Psoas muscle (tissue), 8 donors: ENCODE results near the gene HAPLN2. TPM values are rescaled to one million over a fixed set of nuclear protein-coding genes. Genes with fewer than 3 reads are reported as not detected.
A peak's percentile ranks its signal among the peaks of the same experiment; 100 is the strongest.

Experiments used
- ATAC-seq, 4 donors: fragments of 200-7000 bp; cut with Tn5 transposase; one replicate each; pipeline ENCODE4 v1.9.1; 2020; ENCODE audit warnings: moderate library complexity in 3 of 4, mild to moderate bottlenecking in 2 of 4
- DNase-seq, 2 donors: peaks; one replicate each; pipeline ENCODE4 v3.0.0-alpha.2; 2020
- H3K27ac ChIP-seq: fragments of 200-600 bp; one replicate; pipeline ENCODE4 v1.8.0; 2022
- H3K27me3 ChIP-seq, 3 donors: fragments of 200-600 bp in 1 of 3; one replicate each; pipeline versions ENCODE4 v1.6.1 to v1.8.0; 2013 to 2022; ENCODE audit warnings: low read length in 2 of 3, mild to moderate bottlenecking in 2 of 3, moderate library complexity in 1 of 3; ENCODE audit not compliant: insufficient read depth in 3 of 3
- H3K36me3 ChIP-seq, 2 donors: fragments of 200-600 bp in 1 of 2; one replicate each; pipeline versions ENCODE4 v1.6.1 to v1.8.0; 2013 to 2022; ENCODE audit warnings: low read depth in 1 of 2, mild to moderate bottlenecking in 1 of 2, moderate library complexity in 1 of 2; ENCODE audit not compliant: insufficient read depth in 1 of 2
- H3K4me1 ChIP-seq: fragments of 200-600 bp; one replicate; pipeline ENCODE4 v1.8.0; 2022
- H3K4me3 ChIP-seq: fragments of 200-600 bp; one replicate; pipeline ENCODE4 v1.8.0; 2022; ENCODE audit warnings: mild to moderate bottlenecking
- H3K9me3 ChIP-seq: fragments of 200-600 bp; one replicate; pipeline ENCODE4 v1.8.0; 2022
- CTCF ChIP-seq: fragments of 200-600 bp; IDR thresholded peaks from one replicate; pipeline ENCODE4 v1.8.0; 2022; ENCODE audit warnings: antibody characterized with exemption
- WGBS, 3 donors: extraction: QIAGEN DNeasy Blood & Tissue Kit; methylation state at CpG; one replicate each; pipeline versions ENCODE4 v1.1.6 to v1.1.7; 2013; 5-methylcytosine and 5-hydroxymethylcytosine counted together
- intact Hi-C, 2 donors: fragments of 100-400 bp; cut with DNase I; formaldehyde crosslinking; loops; one replicate each; pipeline versions ENCODE4 v1.11.0 to v1.14.2; 2022
- polyA plus RNA-seq, 3 donors: library from polyadenylated mRNA; stranded (reverse); fragments of 200-250 nt; gene quantifications; one replicate each; pipeline ENCODE4 v1.2.3, GENCODE V29; 2013
- total RNA-seq, 4 donors: library from RNA; stranded (reverse); fragmentation: NEBNext Ultra II Directional in 2 of 4; extraction: Animal tissue kit (Norgen Biotek cat#: 25700) in 2 of 4; gene quantifications; one replicate each; pipeline versions ENCODE4 v1.2.1 to v1.2.4, GENCODE V29; 2021 to 2023
- donor health status: healthy with polysubstance abuse.
- donor health status: DM: no; HTN: no; CAD: no; lungs with moderate emphysema.
- donor health status: Bipolar disorder and iron deficiency.
- donor health status: healthy.
- donor health status: DM: yes; HTN: yes; CAD: no.
- donor health status: DM: no; HTN: no; CAD: no.
- donor health status: DM: no; HTN: no; CAD: no.
- donor health status: DM: yes; HTN: yes; CAD: no.

HAPLN2 gene
- total and polyA plus RNA-seq, 7 donors = 0.28 to 2.2 (median 0.61) TPM

- no peaks in the 10 kb centered on the region for H3K36me3 ChIP-seq
- WGBS, 3 donors = 15 to 18% (median 17%) methylated on average over 34 to 40 of the region's 40 CpGs
- peaks cover 33% of the 10 kb centered on the region for H3K4me1 ChIP-seq
- peaks cover 0 to 57% (median 15%) of the 10 kb centered on the region in 3 donors for H3K27me3 ChIP-seq
- TF ChIP-seq CTCF = no peak
- no peak overlapping the region for H3K27ac ChIP-seq
- DNase-seq = peak in 1 of 2 donors; percentile 51
- intact Hi-C loops = no loop called here
- ATAC-seq = peak in 1 of 4 donors; percentile 33
- H3K4me3 ChIP-seq = peak overlapping the region; percentile 62
- H3K9me3 ChIP-seq = no peaks in the 10 kb centered on the region
Measured at GRCh38 chr1:156642265-156643048, 23.2 kb downstream of the HAPLN2 start.

- H3K4me3 ChIP-seq = no peak overlapping the region
- TF ChIP-seq CTCF = no peak
- H3K4me1 ChIP-seq = peaks cover 33% of the 10 kb centered on the region
- DNase-seq = no peak
- no peak for ATAC-seq
- peaks cover 0 to 63% (median 15%) of the 10 kb centered on the region in 3 donors for H3K27me3 ChIP-seq
- H3K9me3 ChIP-seq = no peaks in the 10 kb centered on the region
- intact Hi-C loops = no loop called here
- no peak overlapping the region for H3K27ac ChIP-seq
- 73 to 78% (median 77%) methylated on average over 6 to 7 of the region's 7 CpGs for WGBS, 3 donors
- H3K36me3 ChIP-seq = no peaks in the 10 kb centered on the region
Measured at GRCh38 chr1:156643049-156643777, 24.0 kb downstream of the HAPLN2 start.

- TF ChIP-seq CTCF = no peak
- peaks cover 0 to 68% (median 15%) of the 10 kb centered on the region in 3 donors for H3K27me3 ChIP-seq
- ATAC-seq = no peak
- peaks cover 30% of the 10 kb centered on the region for H3K4me1 ChIP-seq
- no peak overlapping the region for H3K27ac ChIP-seq
- WGBS, 3 donors = 78 to 85% (median 81%) methylated on average over 7 of the region's 7 CpGs
- no peaks in the 10 kb centered on the region for H3K9me3 ChIP-seq
- intact Hi-C loops = no loop called here
- no peaks in the 10 kb centered on the region for H3K36me3 ChIP-seq
- no peak for DNase-seq
- no peak overlapping the region for H3K4me3 ChIP-seq
Measured at GRCh38 chr1:156643778-156644092, 24.5 kb downstream of the HAPLN2 start.

GRCh38 chr1:156644146-156644545 lies 24.9 kb downstream of the HAPLN2 start:
- DNase-seq (no peak), ATAC-seq (no peak)
- no peak for TF ChIP-seq CTCF
- intact Hi-C loops = no loop called here
- 68 to 84% (median 80%) methylated on average over 2 to 3 of the region's 3 CpGs for WGBS, 3 donors
- Histone ChIP-seq H3K4me1 (peaks cover 26% of the 10 kb centered on the region), H3K27me3 (peaks cover 0 to 73% (median 15%) of the 10 kb centered on the region in 3 donors), H3K9me3 (no peaks in the 10 kb centered on the region), H3K27ac (no peak overlapping the region), H3K36me3 (no peaks in the 10 kb centered on the region), H3K4me3 (no peak overlapping the region)
